CD4-positive, CD25-positive, alpha-beta regulatory T cell (primary cell): ENCODE measurements around the gene LPAR1. TPM values are rescaled to one million over a fixed set of nuclear protein-coding genes. Genes with fewer than 3 reads are reported as not detected.

ENCODE experiments used
- ATAC-seq, 2 donors: fragments of 150-1000 bp; cut with Tn5 transposase; one replicate each; pipeline ENCODE4 v1.10.0; 2021; ENCODE audit warnings: low read depth in 2 of 2, moderate number of reproducible peaks in 2 of 2, moderate library complexity in 1 of 2
- DNase-seq, 3 donors: peaks; one replicate each; pipeline versions ENCODE4 v3.0.0 to v3.0.0-alpha.2; 2012 to 2022; ENCODE audit warnings: mixed read lengths in 1 of 3
- H3K27ac ChIP-seq: one replicate; pipeline ENCODE4 v1.7.0; 2013; ENCODE audit warnings: mild to moderate bottlenecking, low read length; ENCODE audit not compliant: insufficient read depth, poor library complexity, severe bottlenecking
- H3K27me3 ChIP-seq: one replicate; pipeline ENCODE4 v1.7.0; 2013; ENCODE audit warnings: low read length; ENCODE audit not compliant: control insufficient read depth, insufficient read depth
- H3K36me3 ChIP-seq: one replicate; pipeline ENCODE4 v1.7.0; 2013; ENCODE audit warnings: mild to moderate bottlenecking, low read length, moderate library complexity; ENCODE audit not compliant: control insufficient read depth, insufficient read depth
- H3K4me1 ChIP-seq: 2 replicates; pipeline ENCODE4 v1.7.0; 2013; ENCODE audit warnings: mild to moderate bottlenecking, low read length; ENCODE audit not compliant: insufficient read depth, control insufficient read depth, poor library complexity, severe bottlenecking
- H3K4me3 ChIP-seq: one replicate; pipeline ENCODE4 v1.7.0; 2013; ENCODE audit warnings: low read depth, mild to moderate bottlenecking, low read length, moderate library complexity
- H3K9me3 ChIP-seq, 2 experiments: 1 replicate in 1 of 2; 2 replicates in 1 of 2; pipeline ENCODE4 v1.7.0; 2013; ENCODE audit warnings: low read length in 2 of 2, mild to moderate bottlenecking in 1 of 2, moderate library complexity in 1 of 2; ENCODE audit not compliant: control insufficient read depth in 2 of 2
- H3K27ac Mint-ChIP-seq, 3 donors: one replicate each; pipeline ENCODE4 v1.8.0; 2020 to 2022; ENCODE audit warnings: mild to moderate bottlenecking in 3 of 3, mixed read lengths in 3 of 3, moderate library complexity in 2 of 3
- H3K27me3 Mint-ChIP-seq: one replicate; pipeline ENCODE4 v1.8.0; 2022; ENCODE audit warnings: mild to moderate bottlenecking, mixed read lengths
- H3K36me3 Mint-ChIP-seq: one replicate; pipeline ENCODE4 v1.8.0; 2020; ENCODE audit warnings: mixed read lengths
- H3K4me1 Mint-ChIP-seq, 4 donors: one replicate each; pipeline ENCODE4 v1.8.0; 2020 to 2022; ENCODE audit warnings: mixed read lengths in 4 of 4, mild to moderate bottlenecking in 1 of 4
- H3K4me3 Mint-ChIP-seq, 4 donors: one replicate each; pipeline ENCODE4 v1.8.0; 2020 to 2022; ENCODE audit warnings: mild to moderate bottlenecking in 4 of 4, mixed read lengths in 4 of 4, moderate library complexity in 3 of 4
- H3K9me3 Mint-ChIP-seq, 7 donors: one replicate each; pipeline ENCODE4 v1.8.0; 2020 to 2022; ENCODE audit warnings: mixed read lengths in 7 of 7, mild to moderate bottlenecking in 3 of 7, moderate library complexity in 2 of 7
- polyA plus RNA-seq, 4 donors: library from polyadenylated mRNA; unstranded; fragments of 300-500 nt; fragmentation: Illumina TruSeq; gene quantifications; one replicate each; pipeline ENCODE4 v1.2.3, GENCODE V29; 2021
- total RNA-seq: library from RNA; stranded (reverse); gene quantifications from one replicate; pipeline ENCODE4 v1.2.3, GENCODE V29; 2022

LPAR1 gene
- total and polyA plus RNA-seq, 5 donors from 2014 or later = not detected

DNA sequence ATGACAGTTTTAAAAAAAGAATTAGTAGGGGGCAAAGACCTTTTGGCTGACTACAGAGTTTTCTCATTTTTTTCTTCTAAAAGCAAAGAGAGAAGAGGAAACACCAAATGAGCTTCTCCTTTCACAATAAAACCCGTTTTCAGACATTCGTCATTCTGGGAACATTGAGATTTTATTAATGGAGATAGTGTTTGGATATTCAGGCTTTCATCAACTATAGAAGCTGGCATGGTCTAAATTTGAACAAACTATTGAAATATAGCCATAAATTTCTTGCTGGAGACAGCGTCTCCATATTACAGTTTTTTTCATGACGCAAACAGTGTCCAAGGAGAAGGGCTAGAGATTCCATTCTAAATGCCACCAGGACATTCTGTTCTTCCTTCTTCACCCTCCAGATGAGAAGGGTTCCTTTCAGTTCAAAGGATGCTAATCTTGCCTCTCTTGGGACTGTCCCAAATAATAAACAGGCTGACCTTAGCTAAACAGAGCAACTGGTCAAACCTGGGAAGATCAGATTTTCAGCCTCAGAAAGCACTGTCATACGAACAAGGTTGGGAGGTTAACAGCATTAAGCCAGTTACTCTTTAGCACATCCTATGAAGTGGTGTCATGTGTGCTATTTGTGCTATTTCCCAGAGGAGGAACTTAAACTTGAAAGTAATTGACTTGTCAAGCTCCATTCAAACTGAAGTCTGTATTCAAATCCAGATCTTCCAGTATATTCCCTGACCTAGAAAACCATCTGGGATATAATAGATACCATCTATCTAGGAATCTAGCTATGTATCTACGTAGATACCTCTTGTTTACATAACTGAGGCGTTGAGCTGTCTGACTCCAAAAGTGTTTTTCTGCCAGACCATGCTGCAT lies 125.6 kb downstream of the LPAR1 start:
- Histone ChIP-seq H3K36me3 (no peaks in the 10 kb centered on the region), H3K4me1 (no peaks in the 10 kb centered on the region), H3K4me3 (no peak overlapping the region), H3K27ac (no peak overlapping the region), H3K27me3 (no peaks in the 10 kb centered on the region), H3K9me3 (peaks cover 0 to 6% of the 10 kb centered on the region in 2 experiments)
- H3K27ac Mint-ChIP-seq = no peak overlapping the region
- DNase-seq = no peak
- ATAC-seq = no peak
- H3K9me3 Mint-ChIP-seq = peaks cover 0 to 15% (median 4%) of the 10 kb centered on the region in 7 donors
- H3K36me3 Mint-ChIP-seq = no peaks in the 10 kb centered on the region
- H3K4me3 Mint-ChIP-seq = no peak overlapping the region
- H3K27me3 Mint-ChIP-seq = no peaks in the 10 kb centered on the region
- H3K4me1 Mint-ChIP-seq = no peaks in the 10 kb centered on the region

DNA sequence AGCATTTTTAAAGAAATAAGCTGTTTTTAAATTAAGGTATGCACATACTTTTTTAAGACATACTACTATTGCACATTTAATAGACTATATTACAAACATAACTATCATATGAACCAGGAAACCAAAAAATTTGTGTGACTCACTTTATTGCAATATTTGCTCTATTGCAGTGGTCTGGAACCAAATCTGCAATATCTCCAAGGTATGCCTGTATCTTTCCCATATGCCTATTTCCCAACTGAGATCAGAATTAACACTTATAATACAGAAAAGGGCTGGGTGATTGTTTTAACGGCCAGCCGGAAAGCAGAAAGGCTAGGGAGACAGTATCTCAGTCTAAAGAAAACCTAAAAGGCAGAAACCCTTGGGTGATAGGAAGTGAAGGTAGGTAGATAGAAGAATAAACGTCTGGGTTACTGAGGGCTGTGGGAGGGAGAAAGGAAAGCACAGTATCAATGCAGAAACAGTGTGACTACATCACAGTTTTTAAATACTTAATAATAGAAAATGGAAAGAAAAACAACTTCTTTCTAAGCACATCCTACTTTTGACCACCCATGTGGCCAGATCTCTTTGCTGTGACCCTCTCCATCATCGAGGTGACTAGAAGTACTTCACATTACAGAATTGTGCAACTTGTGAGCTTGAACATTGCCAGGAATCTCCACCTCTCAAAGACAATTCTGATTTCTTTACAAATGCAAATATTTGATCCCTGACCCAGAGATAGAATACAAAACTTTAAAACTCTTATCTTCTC lies 126.4 kb downstream of the LPAR1 start:
- Histone ChIP-seq H3K4me1 (no peaks in the 10 kb centered on the region), H3K4me3 (no peak overlapping the region), H3K27me3 (no peaks in the 10 kb centered on the region), H3K9me3 (peaks cover 0 to 6% of the 10 kb centered on the region in 2 experiments), H3K36me3 (no peaks in the 10 kb centered on the region), H3K27ac (no peak overlapping the region)
- no peaks in the 10 kb centered on the region for H3K4me1 Mint-ChIP-seq
- no peak overlapping the region for H3K4me3 Mint-ChIP-seq
- H3K9me3 Mint-ChIP-seq = peaks cover 2 to 15% (median 4%) of the 10 kb centered on the region in 7 donors
- no peak overlapping the region for H3K27ac Mint-ChIP-seq
- ATAC-seq (no peak), DNase-seq (no peak)
- H3K36me3 Mint-ChIP-seq = no peaks in the 10 kb centered on the region
- H3K27me3 Mint-ChIP-seq = no peaks in the 10 kb centered on the region

DNA sequence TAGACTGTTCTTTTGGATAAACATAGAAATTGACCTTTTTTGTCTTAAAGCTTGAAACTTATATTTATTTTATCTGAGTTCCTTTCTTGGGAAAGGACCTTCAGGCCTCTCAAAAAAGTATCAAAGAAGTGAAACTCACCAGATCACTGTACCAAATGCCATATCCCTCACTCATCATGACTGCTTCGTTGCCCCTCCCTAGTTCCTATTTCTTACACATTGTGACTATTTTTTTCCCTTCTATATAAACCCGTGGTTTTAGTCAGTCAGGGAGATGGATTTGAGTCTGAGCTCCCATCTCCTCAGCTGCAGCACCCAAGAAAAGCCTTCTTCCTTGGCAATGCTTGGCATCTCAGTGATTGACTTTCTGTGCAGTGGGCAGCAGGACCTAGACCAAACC lies 129.4 kb downstream of the LPAR1 start:
- no peak overlapping the region for H3K4me3 Mint-ChIP-seq
- no peak for DNase-seq
- no peak overlapping the region for H3K4me3 ChIP-seq
- no peaks in the 10 kb centered on the region for H3K4me1 ChIP-seq
- no peaks in the 10 kb centered on the region for H3K27me3 ChIP-seq
- ATAC-seq = no peak
- peaks cover 2 to 12% (median 5%) of the 10 kb centered on the region in 7 donors for H3K9me3 Mint-ChIP-seq
- no peaks in the 10 kb centered on the region for H3K36me3 ChIP-seq
- no peaks in the 10 kb centered on the region for H3K27me3 Mint-ChIP-seq
- H3K4me1 Mint-ChIP-seq = no peaks in the 10 kb centered on the region
- no peak overlapping the region for H3K27ac Mint-ChIP-seq
- peaks cover 0 to 6% of the 10 kb centered on the region in 2 experiments for H3K9me3 ChIP-seq
- no peak overlapping the region for H3K27ac ChIP-seq
- no peaks in the 10 kb centered on the region for H3K36me3 Mint-ChIP-seq

DNA sequence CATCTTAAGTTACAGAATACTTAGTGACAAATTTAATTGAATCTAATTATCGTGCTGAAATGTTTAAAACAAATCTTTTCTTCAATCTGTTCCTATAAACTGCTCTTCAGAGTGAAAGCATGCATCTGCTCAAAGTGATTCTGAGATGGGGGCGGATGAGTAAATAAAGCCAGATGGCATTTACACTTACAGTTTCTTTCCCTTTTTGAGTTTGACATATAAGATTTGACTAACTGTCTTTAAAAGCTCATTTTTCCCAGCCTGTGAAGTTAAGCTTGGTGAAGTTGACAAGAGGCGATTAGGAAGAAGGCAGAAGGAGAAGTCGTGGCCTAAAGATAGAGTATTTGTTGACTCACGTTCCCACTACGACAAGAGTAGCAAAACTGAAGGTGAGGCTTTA lies 137.4 kb downstream of the LPAR1 start:
- Histone ChIP-seq H3K9me3 (peaks cover 0 to 2% of the 10 kb centered on the region in 2 experiments), H3K27me3 (no peaks in the 10 kb centered on the region), H3K4me1 (no peaks in the 10 kb centered on the region), H3K36me3 (no peaks in the 10 kb centered on the region), H3K27ac (no peak overlapping the region), H3K4me3 (no peak overlapping the region)
- ATAC-seq (no peak), DNase-seq (no peak)
- H3K4me3 Mint-ChIP-seq = no peak overlapping the region
- H3K27ac Mint-ChIP-seq = no peak overlapping the region
- H3K9me3 Mint-ChIP-seq = peaks cover 4 to 24% (median 12%) of the 10 kb centered on the region in 7 donors
- H3K4me1 Mint-ChIP-seq = no peaks in the 10 kb centered on the region
- no peaks in the 10 kb centered on the region for H3K36me3 Mint-ChIP-seq
- H3K27me3 Mint-ChIP-seq = no peaks in the 10 kb centered on the region

DNA sequence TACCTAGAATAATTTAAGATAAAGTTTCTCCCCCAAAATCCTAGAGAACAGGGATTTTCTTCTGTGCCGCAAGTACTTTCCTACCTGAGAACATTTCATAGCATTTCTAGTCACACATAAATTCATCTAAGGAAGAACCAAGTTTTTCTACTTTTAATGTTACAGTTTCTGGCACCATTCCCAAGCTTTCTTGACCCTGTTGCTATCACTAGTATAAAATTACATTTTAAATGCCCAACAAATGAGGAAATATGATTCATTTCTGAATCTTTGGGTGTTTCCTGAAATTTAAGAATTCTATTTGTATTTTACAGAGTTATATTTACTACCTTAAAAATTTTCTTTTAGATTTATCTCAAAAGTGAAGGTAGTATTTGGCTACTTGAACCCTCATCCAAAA lies 137.8 kb downstream of the LPAR1 start:
- ATAC-seq (no peak), DNase-seq (no peak)
- Mint-ChIP-seq H3K27me3 (no peaks in the 10 kb centered on the region), H3K9me3 (peaks cover 4 to 24% (median 12%) of the 10 kb centered on the region in 7 donors), H3K4me3 (no peak overlapping the region), H3K27ac (no peak overlapping the region), H3K4me1 (no peaks in the 10 kb centered on the region), H3K36me3 (no peaks in the 10 kb centered on the region)
- Histone ChIP-seq H3K9me3 (peaks cover 0 to 2% of the 10 kb centered on the region in 2 experiments), H3K27ac (no peak overlapping the region), H3K27me3 (no peaks in the 10 kb centered on the region), H3K36me3 (no peaks in the 10 kb centered on the region), H3K4me1 (no peaks in the 10 kb centered on the region), H3K4me3 (no peak overlapping the region)

DNA sequence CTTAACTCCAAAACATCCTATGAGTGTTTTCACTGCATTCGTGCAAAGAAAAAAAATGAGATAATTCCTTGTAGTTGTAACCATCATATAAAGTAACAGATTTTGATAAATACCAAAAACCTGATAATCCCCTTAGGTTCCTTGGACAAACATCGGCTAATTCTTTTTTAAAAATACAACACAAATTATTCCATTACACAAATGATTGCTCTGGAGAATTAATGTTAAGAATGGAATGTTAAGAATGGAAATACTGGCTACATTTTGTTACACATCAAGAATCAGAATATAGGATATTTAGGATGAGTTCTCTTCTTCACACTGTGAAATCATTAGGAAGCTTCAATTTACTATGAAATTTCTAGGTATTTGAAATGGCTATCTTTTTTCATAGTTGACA lies 139.4 kb downstream of the LPAR1 start:
- no peaks in the 10 kb centered on the region for H3K27me3 ChIP-seq
- H3K9me3 Mint-ChIP-seq = peaks cover 2 to 20% (median 7%) of the 10 kb centered on the region in 7 donors

DNA sequence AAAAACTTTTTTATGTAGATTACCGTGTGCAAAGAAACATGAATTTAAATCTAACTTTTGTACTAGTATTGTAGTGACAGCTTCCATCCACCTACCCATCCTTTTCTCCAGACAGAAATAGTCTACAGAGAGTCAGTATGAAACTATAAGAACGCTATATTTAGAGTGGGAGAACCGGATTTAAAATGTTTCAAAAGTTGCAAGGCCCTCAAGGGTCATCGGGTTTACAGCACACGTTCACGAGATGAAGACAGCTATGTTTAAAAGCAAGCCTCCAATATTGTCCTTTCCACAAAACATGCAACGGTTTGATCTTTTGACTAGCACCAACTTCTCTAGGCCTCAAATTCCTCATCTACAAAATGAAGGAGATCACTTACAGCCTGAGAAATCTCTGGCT lies 139.9 kb downstream of the LPAR1 start:
- no peak for DNase-seq
- no peaks in the 10 kb centered on the region for H3K36me3 Mint-ChIP-seq
- Histone ChIP-seq H3K4me1 (no peaks in the 10 kb centered on the region), H3K27me3 (no peaks in the 10 kb centered on the region), H3K36me3 (no peaks in the 10 kb centered on the region), H3K4me3 (no peak overlapping the region), H3K27ac (no peak overlapping the region), H3K9me3 (peaks cover 0 to 2% of the 10 kb centered on the region in 2 experiments)
- H3K27me3 Mint-ChIP-seq = no peaks in the 10 kb centered on the region
- H3K4me3 Mint-ChIP-seq = no peak overlapping the region
- peaks cover 2 to 20% (median 6%) of the 10 kb centered on the region in 7 donors for H3K9me3 Mint-ChIP-seq
- no peaks in the 10 kb centered on the region for H3K4me1 Mint-ChIP-seq
- no peak for ATAC-seq
- H3K27ac Mint-ChIP-seq = no peak overlapping the region

More for the DNA sequence above, 139.4 kb downstream of the LPAR1 start:
- H3K27ac ChIP-seq = no peak overlapping the region
- ATAC-seq (no peak), DNase-seq (no peak)
- H3K27me3 Mint-ChIP-seq = no peaks in the 10 kb centered on the region
- H3K4me1 ChIP-seq = no peaks in the 10 kb centered on the region
- H3K36me3 Mint-ChIP-seq = no peaks in the 10 kb centered on the region
- no peak overlapping the region for H3K4me3 Mint-ChIP-seq
- no peak overlapping the region for H3K27ac Mint-ChIP-seq
- no peaks in the 10 kb centered on the region for H3K36me3 ChIP-seq
- no peaks in the 10 kb centered on the region for H3K4me1 Mint-ChIP-seq
- peaks cover 0 to 2% of the 10 kb centered on the region in 2 experiments for H3K9me3 ChIP-seq
- no peak overlapping the region for H3K4me3 ChIP-seq
